ENCODE results near the gene NAGS.
"Not testable (repeated sequence)": the region's sequence is repeated elsewhere in the genome, so short reads cannot be mapped to it uniquely, and the experiment has no call there.

The NAGS gene

GRCh38 chr17:44004077-44004760, at the start of gene NAGS:
TSS of gene NAGS (plus strand) at chr17:44004622. CDS start at chr17:44004664, 42 bp downstream.
- TF ChIP-seq ZNF274 (IDR thresholded peaks at IDR 0.05; ENCODE audit: low read depth, low read length) = no peak
- no peak within 1 kb of the TSS for H3K4me3 ChIP-seq (ENCODE audit: low read length)

GRCh38 chr17:43956222-43956621, 48.2 kb upstream of the NAGS start:
- no peak overlapping the region for H3K4me3 ChIP-seq (ENCODE audit: low read length)
- TF ChIP-seq ZNF274 (IDR thresholded peaks at IDR 0.05; ENCODE audit: low read depth, low read length) = no peak

GRCh38 chr17:43958748-43959352, 45.6 kb upstream of the NAGS start:
- H3K4me3 ChIP-seq (ENCODE audit: low read length) = no peak overlapping the region
- no peak for TF ChIP-seq ZNF274 (IDR thresholded peaks at IDR 0.05; ENCODE audit: low read depth, low read length)

GRCh38 chr17:43961292-43961691, 43.1 kb upstream of the NAGS start:
- not testable (repeated sequence) for H3K4me3 ChIP-seq (ENCODE audit: low read length)

- H3K4me3 ChIP-seq (ENCODE audit: low read length) = no peak overlapping the region
- TF ChIP-seq ZNF274 (IDR thresholded peaks at IDR 0.05; ENCODE audit: low read depth, low read length) = no peak
Measured at GRCh38 chr17:43961954-43962353, 42.5 kb upstream of the NAGS start.

GRCh38 chr17:43962479-43962878, 41.9 kb upstream of the NAGS start:
- TF ChIP-seq ZNF274 (IDR thresholded peaks at IDR 0.05; ENCODE audit: low read depth, low read length) = no peak

GRCh38 chr17:43966276-43966675, 38.1 kb upstream of the NAGS start:
- no peak for TF ChIP-seq ZNF274 (IDR thresholded peaks at IDR 0.05; ENCODE audit: low read depth, low read length)

More at GRCh38 chr17:43962479-43962878, 41.9 kb upstream of the NAGS start:
- H3K4me3 ChIP-seq (ENCODE audit: low read length) = no peak overlapping the region

GRCh38 chr17:43967251-43967875, 37.1 kb upstream of the NAGS start:
- TF ChIP-seq ZNF274 (IDR thresholded peaks at IDR 0.05; ENCODE audit: low read depth, low read length) = no peak
- no peak overlapping the region for H3K4me3 ChIP-seq (ENCODE audit: low read length)

More at GRCh38 chr17:43966276-43966675, 38.1 kb upstream of the NAGS start:
- no peak overlapping the region for H3K4me3 ChIP-seq (ENCODE audit: low read length)

- no peak overlapping the region for H3K4me3 ChIP-seq (ENCODE audit: low read length)
- TF ChIP-seq ZNF274 (IDR thresholded peaks at IDR 0.05; ENCODE audit: low read depth, low read length) = no peak
Measured at GRCh38 chr17:43970366-43970765, 34.1 kb upstream of the NAGS start.

- H3K4me3 ChIP-seq (ENCODE audit: low read length) = not testable (repeated sequence)
Measured at GRCh38 chr17:43971436-43971835, 33.0 kb upstream of the NAGS start.

- not testable (repeated sequence) for H3K4me3 ChIP-seq (ENCODE audit: low read length)
Measured at GRCh38 chr17:43972444-43973212, 31.8 kb upstream of the NAGS start.

- no peak for TF ChIP-seq ZNF274 (IDR thresholded peaks at IDR 0.05; ENCODE audit: low read depth, low read length)
- H3K4me3 ChIP-seq (ENCODE audit: low read length) = no peak overlapping the region
Measured at GRCh38 chr17:43974382-43975266, 29.8 kb upstream of the NAGS start.

GRCh38 chr17:43975898-43976297, 28.5 kb upstream of the NAGS start:
- no peak overlapping the region for H3K4me3 ChIP-seq (ENCODE audit: low read length)
- no peak for TF ChIP-seq ZNF274 (IDR thresholded peaks at IDR 0.05; ENCODE audit: low read depth, low read length)

All from GM08714 (cell line).